ENCODE results near the gene TPX2.

The TPX2 gene, protein sequence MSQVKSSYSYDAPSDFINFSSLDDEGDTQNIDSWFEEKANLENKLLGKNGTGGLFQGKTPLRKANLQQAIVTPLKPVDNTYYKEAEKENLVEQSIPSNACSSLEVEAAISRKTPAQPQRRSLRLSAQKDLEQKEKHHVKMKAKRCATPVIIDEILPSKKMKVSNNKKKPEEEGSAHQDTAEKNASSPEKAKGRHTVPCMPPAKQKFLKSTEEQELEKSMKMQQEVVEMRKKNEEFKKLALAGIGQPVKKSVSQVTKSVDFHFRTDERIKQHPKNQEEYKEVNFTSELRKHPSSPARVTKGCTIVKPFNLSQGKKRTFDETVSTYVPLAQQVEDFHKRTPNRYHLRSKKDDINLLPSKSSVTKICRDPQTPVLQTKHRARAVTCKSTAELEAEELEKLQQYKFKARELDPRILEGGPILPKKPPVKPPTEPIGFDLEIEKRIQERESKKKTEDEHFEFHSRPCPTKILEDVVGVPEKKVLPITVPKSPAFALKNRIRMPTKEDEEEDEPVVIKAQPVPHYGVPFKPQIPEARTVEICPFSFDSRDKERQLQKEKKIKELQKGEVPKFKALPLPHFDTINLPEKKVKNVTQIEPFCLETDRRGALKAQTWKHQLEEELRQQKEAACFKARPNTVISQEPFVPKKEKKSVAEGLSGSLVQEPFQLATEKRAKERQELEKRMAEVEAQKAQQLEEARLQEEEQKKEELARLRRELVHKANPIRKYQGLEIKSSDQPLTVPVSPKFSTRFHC

DNA sequence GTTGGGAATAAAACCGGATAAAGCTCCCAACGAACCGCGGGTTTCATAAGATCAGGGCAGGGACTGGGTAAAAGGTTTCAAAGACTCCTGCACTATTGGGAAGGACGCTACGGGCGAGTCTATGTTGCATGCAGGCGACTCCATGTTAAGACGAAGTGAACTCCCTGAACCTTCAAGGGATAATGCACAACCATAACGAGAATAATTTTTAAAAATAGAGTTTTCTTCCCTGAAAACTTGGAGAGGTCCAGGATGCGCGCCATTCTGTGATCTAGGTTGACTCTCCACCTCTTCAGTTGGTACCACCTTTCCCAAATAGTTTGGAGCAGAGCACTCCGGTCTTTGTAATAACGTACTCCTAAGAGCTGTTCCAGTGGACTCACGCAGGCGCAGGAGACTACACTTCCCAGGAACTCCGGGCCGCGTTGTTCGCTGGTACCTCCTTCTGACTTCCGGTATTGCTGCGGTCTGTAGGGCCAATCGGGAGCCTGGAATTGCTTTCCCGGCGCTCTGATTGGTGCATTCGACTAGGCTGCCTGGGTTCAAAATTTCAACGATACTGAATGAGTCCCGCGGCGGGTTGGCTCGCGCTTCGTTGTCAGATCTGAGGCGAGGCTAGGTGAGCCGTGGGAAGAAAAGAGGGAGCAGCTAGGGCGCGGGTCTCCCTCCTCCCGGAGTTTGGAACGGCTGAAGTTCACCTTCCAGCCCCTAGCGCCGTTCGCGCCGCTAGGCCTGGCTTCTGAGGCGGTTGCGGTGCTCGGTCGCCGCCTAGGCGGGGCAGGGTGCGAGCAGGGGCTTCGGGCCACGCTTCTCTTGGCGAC, at the start of gene TPX2:
TSS of gene TPX2 (plus strand) at position 562 of the 821 bp plus-strand sequence. CDS start 18,187 bp downstream, outside the sequence.
- DNase-seq, result peak; percentile 97

DNA sequence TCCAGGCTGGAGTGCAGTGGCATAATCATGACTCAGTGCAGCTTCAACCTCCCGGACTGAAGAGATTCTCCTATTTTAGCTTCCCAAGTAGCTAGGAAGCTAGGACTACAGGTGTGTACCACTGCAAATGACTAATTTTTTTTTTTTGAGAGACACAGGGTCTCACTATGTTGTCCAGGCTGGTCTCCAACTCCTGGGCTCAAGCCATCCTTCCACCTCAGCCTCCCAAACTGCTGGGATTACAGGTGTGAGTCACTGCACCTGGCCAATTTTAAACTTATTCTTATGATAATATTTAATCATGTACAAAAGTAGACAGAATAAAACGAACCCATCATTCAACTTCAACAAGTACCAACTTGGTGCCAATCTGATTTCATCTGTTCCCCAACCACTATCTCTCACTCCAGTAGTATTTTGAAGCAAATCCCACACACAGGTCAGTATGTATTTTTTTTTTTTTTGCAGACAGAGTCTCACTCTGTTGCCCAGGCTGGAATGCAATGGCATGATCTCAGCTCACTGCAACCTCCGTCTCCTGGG, 48.9 kb upstream of the TPX2 start:
- DNase-seq, result no peak

DNA sequence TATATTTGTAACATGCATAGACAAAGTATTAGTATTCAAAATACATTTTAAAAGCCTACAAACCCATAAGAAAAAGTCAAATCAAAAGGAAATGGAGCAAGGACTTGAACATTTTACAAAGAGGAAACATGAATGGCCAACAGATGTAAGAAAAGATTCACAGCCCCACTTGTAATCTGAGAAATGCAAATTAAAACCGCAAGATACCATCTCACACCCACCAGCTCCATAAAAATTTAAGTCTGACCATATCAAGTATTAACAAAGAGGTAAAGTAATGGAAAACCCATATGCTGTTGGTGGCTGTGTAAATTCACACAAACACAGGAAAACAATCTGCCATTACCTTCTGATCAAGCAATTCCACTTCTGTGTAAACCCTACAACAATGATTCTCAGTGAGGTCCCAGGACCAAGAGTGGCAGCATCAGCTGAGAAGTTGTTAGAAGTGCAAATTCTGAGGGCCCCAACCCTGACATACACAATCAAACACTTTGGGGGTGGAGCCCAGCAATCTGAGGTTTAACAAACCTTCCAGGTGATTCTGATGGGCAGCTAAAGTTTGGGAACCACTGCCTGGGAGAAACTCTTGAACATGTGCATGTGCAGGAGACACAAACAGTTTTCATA, 47.3 kb upstream of the TPX2 start:
- no peak for DNase-seq

DNA sequence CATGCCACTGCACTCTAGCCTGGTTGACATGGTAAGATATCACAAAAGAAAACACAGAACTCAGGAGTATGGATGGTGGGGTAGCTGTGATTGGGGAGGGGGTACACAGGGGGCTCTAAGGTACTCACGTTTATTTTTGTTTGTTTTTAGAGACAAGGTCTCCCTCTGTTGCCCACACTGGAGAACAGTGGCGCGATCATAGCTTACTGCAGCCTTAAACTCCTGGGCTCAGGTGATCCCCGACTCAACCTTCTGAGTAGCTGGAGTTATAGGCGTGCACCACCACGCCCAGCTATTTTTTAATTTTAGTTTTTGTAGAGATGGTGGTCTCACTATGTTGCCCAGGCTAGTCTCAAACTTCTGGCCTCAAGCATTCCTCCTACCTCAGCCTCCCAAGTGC, 45.7 kb upstream of the TPX2 start:
- no peak for DNase-seq

DNA sequence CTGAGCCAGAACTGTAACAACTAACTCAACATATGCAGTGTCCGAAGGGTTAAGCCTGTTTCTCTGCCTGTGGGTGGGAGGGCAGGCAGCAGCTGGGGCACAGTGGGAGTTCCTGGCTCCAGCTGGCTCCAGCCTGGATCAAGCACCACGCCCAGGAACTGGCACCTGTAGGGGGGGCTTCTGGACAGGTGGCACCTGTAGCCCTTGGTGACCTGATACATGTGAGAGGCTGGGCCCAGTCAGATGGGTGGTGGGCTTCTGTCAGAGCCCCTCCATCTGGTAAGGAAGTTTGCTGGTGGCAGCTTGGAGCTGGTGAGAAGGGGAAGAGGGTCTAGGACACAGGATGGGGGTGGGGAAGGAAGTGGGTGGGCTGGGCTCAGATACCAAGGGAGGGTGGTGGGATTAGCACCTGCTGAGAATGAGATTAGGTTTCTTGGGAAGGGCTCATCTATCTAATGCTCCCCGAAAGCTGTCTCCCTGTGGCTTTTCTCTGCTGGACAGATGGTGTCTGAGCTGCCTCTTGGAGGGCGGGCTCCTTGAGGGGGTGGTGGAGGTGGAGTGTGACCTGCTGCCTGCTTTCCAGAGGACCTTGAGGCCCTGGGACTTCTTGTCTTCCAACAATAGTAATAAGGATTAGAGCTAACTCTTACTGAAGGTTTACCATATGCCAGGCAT, 45.0 kb upstream of the TPX2 start:
- peak; percentile 16 for DNase-seq

DNA sequence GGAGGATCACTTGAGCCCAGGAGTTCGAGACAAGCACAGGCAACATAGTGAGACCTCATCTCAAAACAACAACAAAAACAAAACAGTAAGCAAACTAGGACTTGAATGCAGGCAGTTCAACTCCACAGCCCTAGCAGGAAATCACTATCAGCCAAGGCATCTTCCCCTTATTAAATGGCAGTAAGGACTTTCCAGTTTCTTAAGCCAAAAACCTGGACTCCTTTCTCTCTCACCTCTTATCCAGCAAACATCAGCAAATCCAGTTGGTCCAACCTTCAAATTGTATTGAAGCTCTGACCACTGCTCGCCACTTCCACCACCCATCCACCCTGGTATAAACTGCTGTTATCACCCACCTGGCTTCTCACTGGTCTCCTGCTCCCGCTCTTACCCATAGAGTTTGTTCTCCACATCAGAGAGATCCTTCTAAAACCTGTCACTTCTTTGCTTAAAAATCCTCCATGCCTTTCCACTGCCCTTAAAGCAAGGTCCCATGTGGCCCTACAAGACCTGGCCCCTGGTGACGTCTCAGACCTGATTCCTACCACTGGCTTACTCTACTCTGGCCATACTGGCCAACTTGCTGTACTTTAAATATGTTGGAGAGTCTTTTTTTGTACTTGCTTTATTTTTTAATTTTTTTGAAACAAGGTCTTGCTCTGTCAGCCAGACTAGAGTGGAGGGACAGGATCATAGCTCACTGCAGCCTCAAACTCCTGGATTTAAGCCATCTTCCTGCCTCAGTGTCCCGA, 44.1 kb upstream of the TPX2 start:
- DNase-seq, result no peak

DNA sequence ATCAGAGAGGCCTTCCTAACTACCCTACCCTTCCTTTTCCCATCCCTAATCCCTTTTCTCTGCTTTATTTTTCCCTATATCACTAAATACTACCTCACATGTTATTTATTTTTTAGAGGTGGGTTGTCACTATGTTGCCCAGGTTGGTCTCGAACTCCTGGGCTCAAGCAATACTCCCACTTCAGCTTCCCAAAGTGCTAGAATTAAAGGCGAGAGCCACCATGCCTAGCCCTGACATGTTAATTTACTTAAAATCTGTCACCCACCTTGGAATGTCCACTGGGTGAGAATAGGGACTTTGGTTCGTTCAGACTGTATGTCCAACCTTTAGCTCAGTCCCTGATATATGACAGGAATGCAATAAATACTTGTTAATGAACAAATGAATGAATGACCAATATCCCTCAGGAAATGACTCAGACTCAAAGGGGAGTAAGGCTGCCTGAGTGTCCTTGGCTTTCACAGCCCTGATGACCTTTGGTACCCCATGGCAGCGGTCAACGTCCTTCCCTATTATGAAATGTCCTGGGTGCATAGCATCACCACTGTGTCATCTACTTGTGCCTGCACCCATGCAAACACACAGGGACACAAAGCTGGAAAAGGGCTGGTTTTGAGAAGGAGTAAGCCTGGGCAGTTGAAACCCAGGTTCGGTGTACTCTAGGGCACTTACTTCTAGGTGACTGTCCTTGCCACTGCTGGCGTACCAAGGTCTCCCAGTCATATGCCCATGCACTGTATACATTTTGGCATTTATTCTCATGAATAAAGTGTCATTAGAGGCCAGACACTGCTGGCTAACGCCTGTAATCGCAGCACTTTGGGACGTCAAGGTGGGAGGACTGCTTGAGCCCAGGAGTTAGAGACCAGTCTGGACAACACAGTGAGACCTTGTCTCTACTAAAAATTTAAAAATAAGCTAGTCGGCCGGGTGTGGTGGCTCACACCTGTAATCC, 43.0 kb upstream of the TPX2 start:
- DNase-seq, result no peak

DNA sequence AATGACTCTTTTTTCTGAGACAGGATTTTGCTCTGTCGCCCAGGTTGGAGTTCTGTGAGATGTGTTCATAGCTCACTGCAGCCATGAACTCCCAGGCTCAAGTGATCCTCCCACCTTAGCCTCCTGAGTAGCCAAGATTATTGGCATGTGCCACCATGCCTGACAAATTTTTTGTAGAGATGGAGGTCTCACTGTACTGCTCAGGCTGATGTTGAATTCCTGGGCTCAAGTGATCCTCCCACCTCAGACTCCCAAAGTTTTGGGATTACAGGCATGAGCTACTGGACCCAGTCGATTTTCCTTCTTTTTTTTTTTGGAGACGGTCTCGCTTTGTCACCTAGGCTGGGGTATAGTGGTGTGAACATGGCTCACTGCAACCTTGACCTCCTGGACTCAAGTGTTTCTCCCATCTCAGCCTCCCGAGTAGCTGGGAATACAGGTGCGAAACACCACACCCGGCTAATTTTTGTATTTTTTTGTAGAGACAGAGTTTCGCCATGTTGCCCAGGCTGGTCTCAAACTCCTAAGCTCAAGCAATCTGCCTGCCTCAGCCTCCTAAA, 40.8 kb upstream of the TPX2 start:
- no peak for DNase-seq

DNA sequence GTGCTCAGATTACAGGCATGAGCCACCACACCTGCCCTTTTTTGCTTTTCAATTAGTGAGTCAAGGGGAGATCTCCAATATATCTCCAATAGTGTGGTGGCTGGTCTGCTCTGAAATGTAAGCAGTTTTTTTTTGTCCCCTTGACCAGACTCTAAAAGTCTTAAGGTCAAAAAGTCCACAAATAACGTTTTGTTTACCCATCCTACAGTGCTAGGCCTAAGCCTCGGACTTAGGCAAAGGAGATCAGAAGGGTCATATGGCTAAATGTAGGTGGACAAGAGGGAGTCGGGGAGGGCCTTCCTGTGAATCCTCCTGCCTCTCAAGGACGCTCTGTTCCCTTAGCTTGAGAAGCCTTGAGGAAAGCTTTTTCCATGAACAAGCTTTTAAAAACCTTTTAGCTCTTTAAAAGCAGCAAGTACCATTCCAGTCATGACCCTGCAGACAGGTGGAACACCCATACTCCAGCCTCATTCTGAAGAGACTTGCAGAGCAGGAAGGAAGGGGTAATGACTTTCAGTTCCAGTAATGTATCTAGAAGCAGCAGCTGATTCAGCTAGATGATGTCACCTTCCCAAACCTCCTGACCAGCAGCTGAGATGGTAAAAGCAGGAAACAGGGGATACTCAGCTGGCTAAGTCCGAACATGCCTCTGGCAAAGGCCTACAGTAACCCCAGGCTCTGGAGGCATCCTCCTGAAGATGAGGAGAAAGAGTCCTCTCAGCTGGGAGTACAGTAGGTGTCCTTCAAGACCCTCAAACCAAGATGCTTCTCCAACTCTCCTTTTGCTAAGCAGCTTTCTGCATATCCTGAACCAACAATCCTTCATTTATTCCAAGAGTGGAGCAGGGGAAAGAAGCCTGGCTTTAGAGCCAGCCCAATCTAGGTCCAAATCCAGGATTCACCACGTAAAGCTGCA, 40.0 kb upstream of the TPX2 start:
- no peak for DNase-seq

DNA sequence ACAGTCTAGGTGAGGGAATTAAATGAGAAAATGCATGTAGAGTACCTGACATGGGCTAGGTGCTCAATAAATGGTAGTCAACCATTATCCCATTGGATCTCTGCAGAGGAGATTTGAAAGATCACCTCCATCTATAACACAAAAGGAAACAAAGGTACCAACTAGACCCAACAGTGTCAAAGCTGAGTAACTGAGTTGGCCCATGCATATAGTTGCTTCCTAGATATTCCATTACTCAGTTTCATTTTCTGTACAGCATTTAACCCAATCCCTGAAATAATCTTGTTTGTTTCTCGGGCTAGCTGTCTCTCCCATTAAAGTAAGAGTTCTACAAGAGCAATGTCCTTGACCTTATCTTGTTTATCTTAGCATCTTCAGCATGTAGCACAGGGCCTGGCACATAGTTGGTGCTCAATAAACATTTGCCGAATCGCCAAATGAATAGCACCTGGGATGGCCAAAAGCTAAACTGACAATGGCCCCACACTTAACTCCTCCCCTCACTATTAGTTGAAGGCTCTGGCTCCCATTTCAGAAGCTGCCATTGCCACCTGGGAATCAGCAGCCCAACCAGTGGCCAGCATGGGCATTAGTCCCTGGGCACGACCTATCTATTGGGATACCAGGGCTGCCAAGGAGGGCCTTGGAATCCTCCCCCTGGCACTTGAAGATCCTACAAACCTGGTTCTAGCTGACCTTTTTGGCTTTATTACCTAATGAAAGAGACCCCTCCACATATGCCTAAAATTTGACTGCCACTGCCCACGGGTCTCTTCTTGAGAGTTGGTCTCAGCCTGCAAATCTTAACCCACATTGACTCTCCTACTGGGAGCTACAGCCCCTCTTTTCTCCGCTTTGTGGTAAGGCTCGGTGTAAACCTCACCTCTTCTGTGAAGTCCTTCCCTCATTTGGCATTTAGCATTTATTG, 39.0 kb upstream of the TPX2 start:
- no peak for DNase-seq

DNA sequence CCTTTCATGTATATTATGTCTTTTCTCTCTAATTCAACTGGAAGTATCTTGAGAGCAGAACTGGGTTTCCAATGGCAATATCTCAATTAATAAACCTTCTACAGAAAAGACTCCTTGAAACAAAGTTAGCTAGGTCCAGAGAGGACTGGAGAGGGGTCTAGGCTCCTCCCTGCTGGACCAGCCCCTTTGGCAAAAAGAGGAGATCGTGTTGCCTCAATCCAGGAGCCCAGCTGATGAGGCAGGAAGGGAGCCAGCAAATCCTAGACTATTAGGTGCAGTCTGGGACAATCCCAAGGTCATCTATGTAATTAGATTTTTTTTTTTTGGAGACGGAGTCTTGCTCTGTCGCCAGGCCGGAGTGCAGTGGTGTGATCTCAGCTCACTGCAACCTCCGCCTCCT, 38.3 kb upstream of the TPX2 start:
- DNase-seq, result no peak

DNA sequence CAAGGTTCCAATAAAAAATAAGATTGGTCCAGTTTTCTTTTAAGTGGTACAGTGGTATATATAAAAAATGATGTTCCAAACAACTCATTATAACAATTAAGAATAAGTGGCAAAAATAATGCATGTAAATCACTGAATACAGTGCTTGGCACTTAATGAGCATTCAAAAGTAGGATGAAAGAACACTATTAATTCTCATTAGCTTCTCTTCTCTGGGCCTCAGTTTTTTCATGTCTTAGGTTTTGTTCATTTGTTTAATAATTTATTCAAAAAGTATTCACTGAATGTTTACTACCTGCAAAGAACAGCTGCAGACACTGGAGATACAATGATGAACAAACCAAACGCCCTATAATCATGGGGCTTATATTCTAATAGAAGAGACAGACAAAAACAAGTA, 37.5 kb upstream of the TPX2 start:
- no peak for DNase-seq

DNA sequence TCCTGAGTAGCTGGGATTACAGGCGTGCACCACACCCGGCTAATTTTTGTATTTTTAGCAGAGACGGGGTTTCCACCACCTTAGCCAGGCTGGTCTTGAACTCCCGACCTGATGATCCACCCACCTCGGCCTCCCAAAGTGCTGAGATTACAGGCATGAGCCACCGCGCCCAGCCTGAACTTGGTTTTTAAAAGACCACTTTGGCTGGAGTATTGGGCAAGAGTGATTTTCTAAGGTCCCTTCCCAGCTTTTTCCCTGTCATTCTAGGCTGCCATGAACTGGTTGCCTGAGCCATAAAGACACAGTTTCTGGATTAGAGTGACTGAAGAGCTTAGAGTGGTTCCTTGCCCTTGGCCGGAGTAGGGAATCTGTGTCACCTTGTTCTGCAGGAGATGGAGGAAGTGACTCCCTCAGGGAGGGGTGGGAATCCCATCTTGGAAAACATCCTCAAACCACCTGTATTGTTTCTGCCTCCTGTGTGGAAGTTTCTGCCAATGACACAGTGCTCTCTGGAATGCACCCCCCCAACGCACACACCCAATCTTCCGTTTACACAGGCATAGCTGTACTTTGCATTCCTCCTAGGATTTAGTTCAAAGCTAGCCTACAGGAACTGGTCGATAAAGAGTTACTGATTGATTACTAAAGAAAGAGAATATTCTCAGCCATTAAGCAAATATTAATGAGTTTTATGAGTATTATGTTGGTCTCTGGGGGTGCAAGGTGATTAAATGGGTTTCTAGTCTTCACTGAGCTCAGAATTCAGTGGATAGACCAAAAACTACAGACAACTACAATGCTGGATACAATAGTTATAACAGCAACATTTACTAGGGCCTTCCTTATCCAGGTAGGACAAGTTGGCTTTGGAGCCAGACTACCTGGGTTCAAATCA, 34.6 kb upstream of the TPX2 start:
- DNase-seq, result no peak

DNA sequence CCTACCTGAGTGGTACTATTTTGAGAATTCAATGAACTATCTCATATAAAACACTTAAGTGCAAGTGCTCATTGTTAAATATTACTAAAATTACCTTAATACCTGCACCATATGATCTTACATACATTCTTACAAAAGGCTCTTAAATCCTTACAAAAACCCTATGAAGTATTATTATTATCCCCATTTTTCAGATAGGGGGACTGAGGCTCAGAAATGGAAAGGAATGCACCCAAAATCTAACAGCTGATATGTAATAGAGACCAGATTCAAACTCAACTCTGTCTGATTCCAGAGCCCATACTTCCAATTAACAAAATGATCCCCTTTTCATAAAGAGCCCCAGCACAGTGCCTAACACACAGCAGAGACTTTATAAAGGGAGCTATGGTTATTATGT, 33.9 kb upstream of the TPX2 start:
- no peak for DNase-seq

DNA sequence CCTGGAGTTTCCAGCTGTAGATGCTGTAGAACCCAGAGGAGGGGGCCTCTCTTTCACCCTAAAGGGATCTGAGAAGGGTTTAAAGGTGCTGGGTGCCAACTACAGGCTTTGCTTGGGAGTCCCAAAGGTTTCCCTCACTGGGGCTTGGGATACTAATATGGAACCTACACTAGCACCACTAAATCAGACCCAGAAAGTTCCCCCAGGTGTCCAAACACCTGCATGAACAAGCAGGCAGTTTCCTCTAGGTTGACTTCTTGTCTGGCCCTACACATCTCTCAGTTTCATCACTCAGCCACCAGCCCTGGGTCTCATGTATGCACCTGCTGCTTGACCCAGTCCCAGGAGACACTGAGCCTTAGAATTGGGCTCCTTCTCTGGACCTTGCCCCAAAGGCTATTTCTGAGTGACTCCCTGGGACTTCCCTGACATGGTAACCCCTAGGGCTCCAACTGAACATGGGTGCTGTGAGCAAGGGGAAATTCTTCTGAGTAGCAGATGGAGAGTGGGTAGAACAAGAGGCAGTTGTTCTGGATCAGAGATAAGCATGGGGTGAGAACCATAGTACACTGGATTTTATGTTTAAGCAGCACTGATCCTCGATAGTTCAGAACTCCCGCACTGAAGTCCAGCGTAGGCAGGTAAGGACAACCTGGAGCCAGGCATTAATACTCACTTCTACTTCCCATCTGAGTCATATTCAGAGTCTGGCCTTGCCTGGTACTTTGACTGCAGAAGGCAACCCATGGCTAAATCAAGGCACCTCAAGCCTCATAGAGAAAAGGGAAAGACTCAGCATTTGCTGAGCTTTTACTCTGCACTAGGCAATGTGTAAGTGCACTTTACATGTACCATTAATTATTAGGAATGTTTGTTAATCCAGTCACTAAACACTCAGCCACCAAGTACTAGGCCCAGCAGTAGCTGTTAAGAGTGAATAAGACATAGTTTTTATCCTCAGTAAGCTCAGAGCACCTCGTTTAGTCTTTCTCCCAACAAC, 33.2 kb upstream of the TPX2 start:
- DNase-seq, result no peak

Data from NCI-H1092 treated with DMSO at 0.1 percent for 48 hours (cell line).